ENCODE results near the gene TBCB. TPM values are rescaled to one million over a fixed set of nuclear protein-coding genes. Genes with fewer than 3 reads are reported as not detected.

The TBCB gene
- total and polyA plus RNA-seq, 2 donors (not counting 3 experiments of a cell fraction or from before 2014, with no cell fraction given): 178 to 363 TPM

DNA sequence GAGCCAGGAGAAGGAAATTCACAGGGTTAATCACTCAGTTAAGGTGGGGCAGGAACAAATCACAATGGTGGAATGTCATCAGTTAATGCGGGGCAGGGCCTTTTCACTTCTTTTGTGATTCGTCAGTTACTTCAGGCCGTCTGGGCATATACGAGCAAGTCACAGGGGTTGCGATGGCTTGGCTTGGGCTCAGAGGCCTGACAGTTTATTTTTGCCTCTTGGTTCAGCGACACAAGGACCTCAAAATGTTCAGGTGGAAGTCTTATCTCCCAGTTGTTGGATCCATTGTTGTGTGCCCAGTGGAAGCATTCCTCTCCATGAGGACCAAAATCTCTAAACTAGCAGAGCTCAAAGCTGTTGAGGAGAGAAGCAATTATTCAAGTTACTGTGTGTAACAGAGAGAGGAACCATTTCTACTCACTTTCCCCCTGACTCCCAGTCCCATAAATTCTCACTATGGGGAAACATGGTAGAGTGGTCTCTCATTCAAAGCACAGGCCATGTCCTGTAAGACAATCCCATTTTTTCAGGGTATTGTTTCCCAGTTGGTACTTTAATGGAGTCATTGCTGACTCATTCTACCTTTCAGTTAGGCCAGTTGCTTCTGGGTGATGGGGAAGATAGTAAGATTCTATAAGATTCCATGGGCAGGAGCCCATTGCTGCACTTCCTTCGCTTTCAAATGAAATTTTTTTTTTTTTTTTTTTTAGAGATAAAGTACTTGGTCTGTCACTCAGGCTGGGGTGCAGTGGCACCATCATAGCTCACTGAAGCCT is 45.7 kb downstream of the TBCB start:
- no peak overlapping the region for H3K4me2 ChIP-seq (ENCODE audit: insufficient read depth, low read length)
- no peaks in the 10 kb centered on the region for H3K36me3 ChIP-seq (ENCODE audit: control insufficient read depth in 2 of 2, extremely low read depth in 1 of 2, insufficient read depth in 2 of 2, low read length in 2 of 2)
- no TSS peak for BruUV-seq (replicated peaks)
- H3K4me3 ChIP-seq (replicated peaks in 1 of 3; ENCODE audit: insufficient read depth in 1 of 3, low read depth in 1 of 3, low read length in 3 of 3): no peak overlapping the region
- H3K9me1 ChIP-seq (replicated peaks; ENCODE audit: control insufficient read depth, extremely low read depth, insufficient read depth, low read length): no peaks in the 10 kb centered on the region
- TF ChIP-seq JUN (IDR thresholded peaks at IDR 0.05; ENCODE audit: borderline replicate concordance, insufficient read depth, insufficient read length, low read depth) (no peak), GATA2 (IDR thresholded peaks at IDR 0.05; ENCODE audit: insufficient read depth, insufficient read length, low read depth, low read length) (no peak), MYC (IDR thresholded peaks at IDR 0.05; ENCODE audit: low read depth, low read length) (no peak), EZH2 (IDR thresholded peaks at IDR 0.05; ENCODE audit: borderline replicate concordance, low read depth, low read length, severe bottlenecking) (no peak), FOS (IDR thresholded peaks at IDR 0.05; ENCODE audit: borderline replicate concordance, insufficient read depth, low read length) (no peak), POLR2A (IDR thresholded peaks at IDR 0.05; ENCODE audit: low read depth, low read length) (no peak), POLR2AphosphoS5 (IDR thresholded peaks at IDR 0.05; ENCODE audit: insufficient read depth, low read depth, low read length) (no peak)
- TF ChIP-seq, protein P1, sequence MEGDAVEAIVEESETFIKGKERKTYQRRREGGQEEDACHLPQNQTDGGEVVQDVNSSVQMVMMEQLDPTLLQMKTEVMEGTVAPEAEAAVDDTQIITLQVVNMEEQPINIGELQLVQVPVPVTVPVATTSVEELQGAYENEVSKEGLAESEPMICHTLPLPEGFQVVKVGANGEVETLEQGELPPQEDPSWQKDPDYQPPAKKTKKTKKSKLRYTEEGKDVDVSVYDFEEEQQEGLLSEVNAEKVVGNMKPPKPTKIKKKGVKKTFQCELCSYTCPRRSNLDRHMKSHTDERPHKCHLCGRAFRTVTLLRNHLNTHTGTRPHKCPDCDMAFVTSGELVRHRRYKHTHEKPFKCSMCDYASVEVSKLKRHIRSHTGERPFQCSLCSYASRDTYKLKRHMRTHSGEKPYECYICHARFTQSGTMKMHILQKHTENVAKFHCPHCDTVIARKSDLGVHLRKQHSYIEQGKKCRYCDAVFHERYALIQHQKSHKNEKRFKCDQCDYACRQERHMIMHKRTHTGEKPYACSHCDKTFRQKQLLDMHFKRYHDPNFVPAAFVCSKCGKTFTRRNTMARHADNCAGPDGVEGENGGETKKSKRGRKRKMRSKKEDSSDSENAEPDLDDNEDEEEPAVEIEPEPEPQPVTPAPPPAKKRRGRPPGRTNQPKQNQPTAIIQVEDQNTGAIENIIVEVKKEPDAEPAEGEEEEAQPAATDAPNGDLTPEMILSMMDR (IDR thresholded peaks at IDR 0.05; ENCODE audit: extremely low read depth in 1 of 2, insufficient read depth in 1 of 2, low read depth in 1 of 2, low read length in 2 of 2): no peak
- H3K27ac ChIP-seq (ENCODE audit: insufficient read depth, low read depth, low read length): no peak overlapping the region
- POLR2A ChIA-PET: no interaction called here
- no peak for DNase-seq (ENCODE audit: low read depth, low spot score)
- no peak overlapping the region for H3K9ac ChIP-seq (replicated peaks; ENCODE audit: extremely low read depth, insufficient read depth, low read length)
- no peaks in the 10 kb centered on the region for H4K20me1 ChIP-seq (replicated peaks; ENCODE audit: control insufficient read depth, extremely low read depth, insufficient read depth, low read length)
- no peaks in the 10 kb centered on the region for H3K79me2 ChIP-seq (ENCODE audit: control insufficient read depth, insufficient read depth, low read length)
- dilution Hi-C loops (cut with MboI; ENCODE audit: extremely low pct_ligation_motif_present, low sequenced_read_pairs) (no loop called here), intact Hi-C loops (cut with micrococcal nuclease) (no loop called here)
- CTCF ChIA-PET: no interaction called here
- H3K9me3 ChIP-seq (replicated peaks; ENCODE audit: control insufficient read depth, insufficient read depth, low read length): no peaks in the 10 kb centered on the region
- FAIRE-seq: no peak
- no peaks in the 10 kb centered on the region for H3K27me3 ChIP-seq (ENCODE audit: control insufficient read depth in 2 of 2, insufficient read depth in 2 of 2, low read length in 2 of 2)
- H3K4me1 ChIP-seq (ENCODE audit: control insufficient read depth, extremely low read depth, insufficient read depth, low read length): no peaks in the 10 kb centered on the region
- H2AFZ ChIP-seq (ENCODE audit: low read depth, low read length): no peak overlapping the region

Measured in endothelial cell of umbilical vein (primary cell).